ENCODE data around the gene NSD1.

- TF ChIP-seq TAF1 (IDR thresholded peaks at IDR 0.05; ENCODE audit: borderline replicate concordance, insufficient read depth, low read length): no peak
- TF ChIP-seq POLR2AphosphoS5 (IDR thresholded peaks at IDR 0.05; ENCODE audit: low read depth, low read length): no peak
- no peak for TF ChIP-seq REST (IDR thresholded peaks at IDR 0.05; ENCODE audit: insufficient read depth in 1 of 2, low read depth in 2 of 2, low read length in 2 of 2)
- TF ChIP-seq SIN3A (IDR thresholded peaks at IDR 0.05; ENCODE audit: borderline replicate concordance, insufficient read depth, low read length): no peak
Observed at GRCh38 chr5:177185993-177186392, 52.4 kb downstream of the NSD1 start.

Data from PFSK-1 (cell line).